ENCODE results near the gene TCP1.
"Not testable (repeated sequence)": the region's sequence is repeated elsewhere in the genome, so short reads cannot be mapped to it uniquely, and the experiment has no call there.

Gene TCP1

GRCh38 chr6:159817951-159818739 is 28.7 kb upstream of the TCP1 start:
- no peak for DNase-seq (ENCODE audit: low spot score)

- not testable (repeated sequence) for DNase-seq (ENCODE audit: low spot score)
These were observed 27.4 kb upstream of the TCP1 start for GRCh38 chr6:159816775-159817174.

- no peak for DNase-seq (ENCODE audit: low spot score)
These were observed 26.0 kb upstream of the TCP1 start for GRCh38 chr6:159815410-159815809.

- DNase-seq (ENCODE audit: low spot score) = no peak
These were observed 24.4 kb upstream of the TCP1 start for GRCh38 chr6:159813781-159814180.

GRCh38 chr6:159809149-159809548 is 19.7 kb upstream of the TCP1 start:
- no peak for DNase-seq (ENCODE audit: low spot score)

GRCh38 chr6:159808647-159809046 is 19.2 kb upstream of the TCP1 start:
- DNase-seq (ENCODE audit: low spot score) = no peak

- DNase-seq (ENCODE audit: low spot score) = no peak
These were observed 17.9 kb upstream of the TCP1 start for GRCh38 chr6:159807150-159807858.

GRCh38 chr6:159806021-159806458 is 16.6 kb upstream of the TCP1 start:
- DNase-seq (ENCODE audit: low spot score) = no peak

- no peak for DNase-seq (ENCODE audit: low spot score)
These were observed 16.1 kb upstream of the TCP1 start for GRCh38 chr6:159805440-159806020.

GRCh38 chr6:159804504-159804903 is 15.1 kb upstream of the TCP1 start:
- DNase-seq (ENCODE audit: low spot score) = no peak

- no peak for DNase-seq (ENCODE audit: low spot score)
These were observed 12.5 kb upstream of the TCP1 start for GRCh38 chr6:159801935-159802334.

GRCh38 chr6:159800141-159800865 is 10.9 kb upstream of the TCP1 start, which contains the start of gene PNLDC1:
PNLDC1 (plus strand) TSS chr6:159800276; CDS start chr6:159800308, 32 bp downstream.
- DNase-seq (ENCODE audit: low spot score) = no peak

- DNase-seq (ENCODE audit: low spot score) = no peak
These were observed 8.2 kb upstream of the TCP1 start for GRCh38 chr6:159797554-159797953.

- DNase-seq (ENCODE audit: low spot score) = not testable (repeated sequence)
These were observed 5.6 kb upstream of the TCP1 start for GRCh38 chr6:159794976-159795375.

GRCh38 chr6:159790956-159791598 is 1.7 kb upstream of the TCP1 start:
- DNase-seq (ENCODE audit: low spot score) = no peak

- peak; percentile 95 for DNase-seq (ENCODE audit: low spot score)
These were observed 950 bp upstream of the TCP1 start, which contains the start of gene MRPL18 for GRCh38 chr6:159790149-159790955. MRPL18 (plus strand) TSS chr6:159790467; CDS start chr6:159790588, 121 bp downstream.

GRCh38 chr6:159788753-159789376 is 537 bp downstream of the TCP1 start:
- DNase-seq (ENCODE audit: low spot score) = peak; percentile 48

GRCh38 chr6:159788276-159788675 is 1.1 kb downstream of the TCP1 start:
- DNase-seq (ENCODE audit: low spot score) = no peak

- no peak for DNase-seq (ENCODE audit: low spot score)
These were observed 10.8 kb downstream of the TCP1 start for GRCh38 chr6:159778542-159779103.

- no peak for DNase-seq (ENCODE audit: low spot score)
These were observed 11.3 kb downstream of the TCP1 start for GRCh38 chr6:159778131-159778530.
